ENCODE data around the gene KLRC2.
"Not testable (repeated sequence)": the region's sequence is repeated elsewhere in the genome, so short reads cannot be mapped to it uniquely, and the experiment has no call there.

Gene KLRC2

DNA sequence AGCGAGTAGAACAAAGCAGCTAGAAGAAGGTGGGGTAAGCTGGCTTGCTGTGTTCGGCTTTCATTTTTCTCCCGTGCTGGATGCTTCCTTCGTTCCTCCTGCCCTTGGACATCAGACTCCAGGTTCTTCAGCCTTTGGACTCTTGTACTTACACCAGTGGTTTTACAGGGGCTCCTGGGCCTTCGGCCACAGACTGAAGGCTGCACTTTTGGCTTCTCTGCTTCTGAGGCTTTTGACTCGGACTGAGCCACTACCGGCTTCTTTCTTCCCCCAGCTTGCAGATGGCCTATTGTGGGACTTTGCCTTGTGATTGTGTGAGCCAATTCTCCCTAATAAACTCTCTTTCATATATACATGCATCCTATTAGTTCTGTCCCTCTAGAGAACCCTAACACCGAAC is 9.9 kb downstream of the KLRC2 start:
- H3K4me3 Mint-ChIP-seq, H3K36me3 Mint-ChIP-seq: not testable (repeated sequence)

DNA sequence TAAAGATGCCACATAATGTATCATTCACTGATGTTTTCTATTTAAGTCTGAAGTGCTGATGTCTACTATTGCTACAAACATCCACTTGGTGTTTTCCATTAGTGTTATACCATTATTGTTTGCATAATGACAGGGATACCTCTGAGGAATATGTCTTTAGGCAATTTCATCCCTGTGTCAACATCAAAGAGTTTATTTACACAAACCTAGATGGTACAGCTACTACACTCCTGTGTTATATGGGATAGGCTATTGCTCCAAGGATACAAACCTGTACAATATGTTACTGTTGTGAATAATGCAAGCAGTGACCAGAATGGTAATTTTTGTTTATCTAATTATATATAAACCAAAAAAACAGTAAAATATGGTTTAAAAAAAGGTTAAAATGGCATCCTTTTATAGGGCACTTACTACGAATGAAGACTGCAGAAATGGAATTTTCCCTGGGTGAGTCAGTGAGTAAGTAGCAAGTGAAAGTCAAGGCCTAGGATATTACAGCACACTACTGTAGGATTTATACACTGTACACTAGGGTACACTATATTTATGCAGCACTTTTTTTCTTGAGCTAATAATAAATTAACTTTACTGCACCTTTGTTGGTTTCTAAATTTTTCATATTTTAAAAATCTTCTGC is 11.4 kb downstream of the KLRC2 start:
- not testable (repeated sequence) for H3K4me3 Mint-ChIP-seq; H3K4me1 Mint-ChIP-seq; H3K36me3 Mint-ChIP-seq; ATAC-seq; H3K27ac Mint-ChIP-seq; H3K9me3 Mint-ChIP-seq; DNase-seq (ENCODE audit: low spot score in 2 of 2)

More for the DNA sequence above, 9.9 kb downstream of the KLRC2 start:
- not testable (repeated sequence) for ATAC-seq; DNase-seq (ENCODE audit: low spot score in 2 of 2); H3K9me3 Mint-ChIP-seq; H3K4me1 Mint-ChIP-seq
- peak overlapping the region; percentile 10 for H3K27ac Mint-ChIP-seq

DNA sequence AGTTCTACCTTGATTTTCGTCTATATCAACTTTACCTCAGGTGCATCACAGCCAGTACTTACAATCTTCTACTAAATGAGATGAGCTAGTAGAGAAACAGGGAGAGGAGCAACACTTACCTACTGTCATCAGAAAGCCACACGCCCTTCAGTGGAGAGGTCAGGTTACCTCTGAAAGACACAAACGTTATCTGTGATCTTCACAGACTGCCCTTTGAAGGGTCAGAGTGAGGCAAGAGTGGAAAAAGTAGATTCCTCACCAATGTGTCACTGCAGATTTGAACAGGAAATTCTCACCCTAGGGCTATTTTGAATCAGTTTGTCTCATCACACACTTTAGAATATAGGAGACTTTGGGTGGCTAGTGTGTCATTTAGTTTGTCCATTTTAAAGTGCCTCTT is 13.7 kb downstream of the KLRC2 start:
- H3K4me1 Mint-ChIP-seq; H3K4me3 Mint-ChIP-seq; H3K9me3 Mint-ChIP-seq; H3K27ac Mint-ChIP-seq; DNase-seq (ENCODE audit: low spot score in 2 of 2): not testable (repeated sequence)
- peaks cover 15% of the 10 kb centered on the region for H3K36me3 Mint-ChIP-seq
- ATAC-seq, result peak; percentile 99

DNA sequence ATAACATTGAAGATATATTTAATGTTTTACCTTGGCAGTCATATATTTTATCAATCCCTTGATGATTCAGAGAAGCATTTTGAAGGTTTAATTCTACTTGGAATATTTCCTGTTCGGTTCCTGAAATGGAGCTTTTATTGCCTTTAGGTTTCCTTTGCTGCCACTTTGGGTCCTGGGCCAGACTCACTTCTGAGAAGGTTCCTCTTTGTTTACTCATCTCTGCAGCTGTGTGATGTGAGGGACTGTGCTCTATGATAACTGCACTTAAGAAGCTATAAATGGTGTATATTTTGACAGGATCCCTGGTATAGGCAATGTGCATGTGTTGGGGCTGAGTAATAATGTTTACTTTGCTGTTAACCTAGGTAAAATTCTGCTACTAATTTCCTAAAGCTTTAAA is 15.5 kb downstream of the KLRC2 start, which contains the start of gene KLRC3:
Gene KLRC3 (minus strand): TSS at position 262 of the 400 bp plus-strand sequence. CDS start 45 bp downstream, at position 217.
- not testable (repeated sequence) for H3K27ac Mint-ChIP-seq; ATAC-seq; DNase-seq (ENCODE audit: low spot score in 2 of 2); H3K4me1 Mint-ChIP-seq; H3K9me3 Mint-ChIP-seq
- H3K36me3 Mint-ChIP-seq, result peaks cover 31% of the 10 kb centered on the region
- H3K4me3 Mint-ChIP-seq, result peak within 1 kb of the TSS; percentile 26

DNA sequence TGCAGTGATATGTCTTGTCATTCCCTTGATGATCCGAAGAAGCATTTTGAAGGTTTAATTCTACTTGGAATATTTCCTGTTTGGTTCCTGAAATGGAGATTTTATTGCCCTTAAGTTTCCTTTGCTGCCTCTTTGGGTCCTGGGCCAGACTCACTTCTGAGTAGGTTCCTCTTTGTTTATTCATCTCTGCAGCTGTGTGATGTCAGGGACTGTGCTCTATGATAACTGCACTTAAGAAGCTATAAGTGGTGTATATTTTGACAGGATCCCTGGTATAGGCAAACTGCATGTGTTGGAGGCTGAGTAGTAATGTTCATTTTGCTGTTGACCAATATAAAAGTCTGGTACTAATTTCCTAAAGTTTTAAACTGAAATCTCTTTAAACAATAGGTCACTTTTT is 26.4 kb downstream of the KLRC2 start, which contains the start of gene KLRC4:
Gene KLRC4 (minus strand): TSS at position 366 of the 400 bp plus-strand sequence. CDS start 182 bp downstream, at position 184.
- H3K9me3 Mint-ChIP-seq, result no peaks in the 10 kb centered on the region
- H3K36me3 Mint-ChIP-seq, result peaks cover 85% of the 10 kb centered on the region
- H3K27ac Mint-ChIP-seq, result peak within 1 kb of the TSS; percentile 85
- H3K4me3 Mint-ChIP-seq, result peak within 1 kb of the TSS; percentile 56
- ATAC-seq (peak; percentile 83), DNase-seq (ENCODE audit: low spot score in 2 of 2) (no peak)
- H3K4me1 Mint-ChIP-seq, result no peaks in the 10 kb centered on the region

DNA sequence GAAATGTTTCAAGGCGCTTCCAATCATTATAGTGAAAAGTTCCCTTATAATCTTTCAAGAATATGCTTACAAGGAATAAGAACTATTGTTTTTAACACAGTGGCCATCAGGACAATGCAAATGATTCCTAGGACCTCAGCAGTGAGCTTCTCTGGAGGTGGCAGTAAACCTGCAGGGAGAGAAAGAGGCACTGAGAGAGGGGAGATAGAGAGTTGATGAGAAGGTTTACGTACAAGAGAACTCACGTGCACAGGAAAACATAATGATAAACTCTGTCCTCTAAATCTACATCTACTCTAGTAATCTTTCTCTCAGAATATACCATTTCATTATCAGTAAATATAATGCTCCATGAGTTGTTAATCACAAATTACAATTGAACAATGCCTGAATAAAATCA is 27.0 kb downstream of the KLRC2 start:
- H3K4me3 Mint-ChIP-seq, result peak overlapping the region; percentile 56
- H3K9me3 Mint-ChIP-seq, result no peaks in the 10 kb centered on the region
- H3K27ac Mint-ChIP-seq, result peak overlapping the region; percentile 85
- no peak for DNase-seq (ENCODE audit: low spot score in 2 of 2)
- H3K36me3 Mint-ChIP-seq, result peaks cover 84% of the 10 kb centered on the region
- ATAC-seq, result no peak
- no peaks in the 10 kb centered on the region for H3K4me1 Mint-ChIP-seq

DNA sequence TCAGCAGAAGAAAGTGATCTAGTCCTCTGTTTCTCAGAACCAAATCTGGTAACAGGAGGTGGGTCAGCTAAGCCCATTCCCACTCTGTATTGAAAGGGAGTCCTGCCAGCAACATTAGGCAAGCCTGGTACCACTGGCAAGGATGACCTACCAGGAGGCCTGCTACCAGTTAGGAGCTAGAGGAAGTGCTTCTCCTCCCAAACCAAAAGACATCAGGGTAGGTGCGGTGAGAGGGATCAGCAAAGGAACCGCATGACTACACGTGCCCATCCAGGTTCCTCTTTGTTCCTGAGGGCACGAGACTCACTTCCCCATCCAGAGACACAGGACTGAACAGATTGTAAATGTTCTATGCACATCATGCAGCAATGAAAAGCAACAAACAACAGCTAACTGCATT is 29.1 kb downstream of the KLRC2 start:
- Mint-ChIP-seq H3K9me3 (no peaks in the 10 kb centered on the region), H3K27ac (peak overlapping the region; percentile 76), H3K4me3 (peak overlapping the region; percentile 55), H3K36me3 (peaks cover 83% of the 10 kb centered on the region), H3K4me1 (peaks cover 9% of the 10 kb centered on the region)
- no peak for DNase-seq (ENCODE audit: low spot score in 2 of 2)
- ATAC-seq, result no peak

DNA sequence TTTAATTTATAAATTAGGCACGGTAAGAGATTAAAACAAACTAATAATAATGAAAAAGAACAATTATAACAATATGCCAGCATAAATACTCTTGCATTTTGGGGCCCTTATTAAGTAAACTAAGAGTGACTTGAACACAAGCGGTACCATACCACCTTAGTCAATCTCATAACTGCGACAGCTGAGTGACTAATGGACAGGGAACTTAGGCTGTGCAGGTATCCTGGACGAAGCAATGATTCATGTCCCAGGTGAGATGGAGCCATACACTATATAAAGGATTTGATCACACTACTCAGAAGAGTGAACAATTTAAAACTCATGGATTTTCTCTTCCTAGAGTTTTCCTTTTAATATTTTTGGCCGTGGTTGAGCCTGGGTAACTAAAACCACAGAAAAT is 30.5 kb downstream of the KLRC2 start:
- H3K36me3 Mint-ChIP-seq, result peaks cover 87% of the 10 kb centered on the region
- H3K4me3 Mint-ChIP-seq, result peak overlapping the region; percentile 26
- H3K9me3 Mint-ChIP-seq, result no peaks in the 10 kb centered on the region
- peaks cover 18% of the 10 kb centered on the region for H3K4me1 Mint-ChIP-seq
- no peak overlapping the region for H3K27ac Mint-ChIP-seq
- DNase-seq (ENCODE audit: low spot score in 2 of 2), result no peak
- ATAC-seq, result peak; percentile 70

DNA sequence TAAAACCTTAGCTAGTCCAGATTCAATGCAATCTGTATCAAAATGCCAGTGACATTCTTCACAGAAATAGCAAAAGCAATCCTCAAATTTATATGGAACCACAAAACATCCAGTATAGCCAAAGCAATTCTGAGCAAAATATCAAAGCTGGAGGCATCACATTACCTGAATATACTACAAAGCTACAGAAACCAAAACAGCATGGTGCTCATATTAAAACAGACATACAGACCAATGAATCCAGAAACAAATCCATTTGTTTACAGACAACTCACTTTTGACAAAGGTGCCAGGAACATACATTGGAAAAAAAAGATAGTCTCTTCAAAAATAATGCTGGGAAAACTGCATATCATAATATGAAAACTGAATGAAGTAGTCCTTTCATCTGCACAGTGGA is 31.0 kb downstream of the KLRC2 start:
- H3K27ac Mint-ChIP-seq, result no peak overlapping the region
- H3K4me1 Mint-ChIP-seq, result peaks cover 21% of the 10 kb centered on the region
- no peak for DNase-seq (ENCODE audit: low spot score in 2 of 2)
- H3K36me3 Mint-ChIP-seq, result peaks cover 90% of the 10 kb centered on the region
- ATAC-seq, result no peak
- H3K9me3 Mint-ChIP-seq, result no peaks in the 10 kb centered on the region
- H3K4me3 Mint-ChIP-seq, result peak overlapping the region; percentile 26

DNA sequence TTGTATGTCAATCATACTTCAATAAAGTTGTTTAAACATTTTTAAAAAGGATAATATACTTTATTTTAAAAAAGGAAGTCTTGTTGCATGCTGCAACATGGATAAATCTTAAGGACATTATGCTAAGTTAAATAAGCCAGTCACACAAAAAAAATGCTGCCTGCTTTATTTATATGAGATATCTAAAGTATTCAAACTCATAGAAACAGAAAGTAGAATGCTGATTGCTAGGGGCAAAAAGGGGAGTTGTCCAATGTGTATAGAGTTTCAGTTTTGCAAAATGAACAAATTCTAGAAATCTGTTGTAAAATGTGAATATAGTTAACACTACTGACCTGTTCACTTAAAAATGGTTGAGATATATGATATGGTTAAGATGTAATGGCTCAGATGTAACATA is 35.0 kb downstream of the KLRC2 start:
- H3K4me3 Mint-ChIP-seq, result peak overlapping the region; percentile 54
- peaks cover 35% of the 10 kb centered on the region for H3K4me1 Mint-ChIP-seq
- H3K9me3 Mint-ChIP-seq, result no peaks in the 10 kb centered on the region
- ATAC-seq (no peak), DNase-seq (ENCODE audit: low spot score in 2 of 2) (no peak)
- H3K36me3 Mint-ChIP-seq, result peaks cover 78% of the 10 kb centered on the region
- peak overlapping the region; percentile 79 for H3K27ac Mint-ChIP-seq

DNA sequence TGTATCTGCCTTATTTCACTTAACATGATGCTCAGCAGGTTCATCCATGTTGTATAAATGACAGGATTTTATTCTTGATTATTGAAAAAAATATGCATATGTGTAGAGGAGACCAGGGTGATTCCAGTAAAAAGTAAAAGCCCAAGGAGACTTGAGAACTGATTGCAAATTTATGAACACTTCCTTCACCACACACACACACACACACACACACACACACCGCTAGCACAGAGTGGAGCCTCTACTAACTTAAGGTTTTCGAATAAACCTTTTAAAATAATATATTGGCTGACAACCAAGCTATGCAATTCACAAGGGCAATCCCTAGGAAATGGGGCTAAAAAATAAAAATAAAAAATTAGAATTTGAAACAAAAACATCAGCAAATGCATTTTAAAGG is 37.6 kb downstream of the KLRC2 start:
- Mint-ChIP-seq H3K9me3 (no peaks in the 10 kb centered on the region), H3K4me1 (peaks cover 60% of the 10 kb centered on the region), H3K36me3 (peaks cover 69% of the 10 kb centered on the region), H3K27ac (peak overlapping the region; percentile 8), H3K4me3 (peak overlapping the region; percentile 71)
- ATAC-seq (no peak), DNase-seq (ENCODE audit: low spot score in 2 of 2) (no peak)

DNA sequence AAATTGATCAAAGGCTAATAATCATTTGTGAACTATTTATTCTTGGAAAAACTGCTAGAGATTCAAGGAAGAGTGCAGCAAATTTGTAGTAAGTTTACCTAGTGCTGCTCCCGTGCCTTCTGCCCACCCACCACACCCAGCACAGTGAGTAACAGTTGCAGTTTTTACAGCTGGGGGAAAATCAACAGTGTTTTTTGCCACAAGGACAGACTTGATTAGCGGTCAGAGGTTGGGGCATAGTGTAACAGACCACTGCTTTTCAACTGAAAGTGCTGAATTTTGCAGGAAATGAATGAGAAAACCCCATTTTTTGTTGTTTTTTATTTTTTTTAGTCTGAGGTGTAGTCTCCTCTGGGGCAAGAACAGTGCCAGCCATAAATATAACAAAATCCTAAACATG is 38.5 kb downstream of the KLRC2 start:
- Mint-ChIP-seq H3K4me1 (peaks cover 57% of the 10 kb centered on the region), H3K4me3 (peak overlapping the region; percentile 71), H3K27ac (peak overlapping the region; percentile 96), H3K36me3 (peaks cover 70% of the 10 kb centered on the region), H3K9me3 (no peaks in the 10 kb centered on the region)
- DNase-seq (ENCODE audit: low spot score in 2 of 2) (no peak), ATAC-seq (peak; percentile 76)

DNA sequence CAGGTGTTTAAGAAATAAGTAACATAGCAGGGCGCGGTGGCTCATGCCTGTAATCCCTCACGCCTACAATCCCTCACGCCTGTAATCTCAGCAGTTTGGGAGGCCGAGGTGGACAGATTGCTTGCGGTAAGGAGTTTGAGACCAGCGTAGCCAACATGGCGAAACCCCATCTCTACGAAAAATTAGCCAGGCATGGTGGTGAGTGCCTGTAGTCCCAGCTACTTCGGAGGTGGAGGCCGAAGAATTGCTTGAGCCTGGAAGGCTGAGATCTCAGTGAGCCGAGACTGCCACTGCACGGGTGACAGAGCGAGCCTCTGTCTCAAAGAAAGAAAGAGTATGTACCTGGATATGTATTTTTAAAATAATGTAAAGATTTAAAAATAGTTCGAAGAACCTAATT is 39.6 kb downstream of the KLRC2 start:
- H3K4me3 Mint-ChIP-seq, result peak overlapping the region; percentile 71
- H3K36me3 Mint-ChIP-seq, result peaks cover 70% of the 10 kb centered on the region
- H3K4me1 Mint-ChIP-seq, result peaks cover 50% of the 10 kb centered on the region
- H3K27ac Mint-ChIP-seq, result peak overlapping the region; percentile 96
- H3K9me3 Mint-ChIP-seq; ATAC-seq; DNase-seq (ENCODE audit: low spot score in 2 of 2): not testable (repeated sequence)

DNA sequence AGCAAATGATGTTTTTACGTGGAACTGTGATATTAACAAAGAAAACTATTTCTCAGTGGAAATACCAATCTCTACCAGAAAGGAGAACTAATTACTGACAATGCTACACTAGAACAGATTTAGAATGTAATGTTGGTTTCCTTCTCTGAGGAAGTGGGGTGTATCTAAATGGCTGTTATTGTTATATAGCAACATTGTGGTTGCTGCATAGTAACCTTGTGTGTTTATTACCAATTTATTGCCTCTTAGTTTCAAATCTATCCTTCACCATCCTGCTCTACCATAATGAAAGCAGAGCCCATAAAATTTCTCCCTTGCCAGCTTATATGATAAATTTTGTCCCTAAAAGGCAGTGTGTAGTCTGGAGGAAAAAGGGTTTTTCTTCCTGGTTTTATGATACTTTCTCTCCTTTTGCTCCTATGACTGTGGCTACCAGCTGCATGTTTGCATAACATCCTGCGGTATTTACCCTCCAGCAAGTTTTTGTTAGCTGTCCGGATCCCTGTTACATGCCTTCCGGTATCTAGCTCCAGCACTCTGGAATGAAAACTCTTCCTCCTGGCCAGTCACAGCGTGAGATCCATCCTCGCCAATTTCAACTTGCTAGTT is 40.3 kb downstream of the KLRC2 start:
- H3K27ac Mint-ChIP-seq, result peak overlapping the region; percentile 96
- no peaks in the 10 kb centered on the region for H3K9me3 Mint-ChIP-seq
- H3K4me3 Mint-ChIP-seq, result peak overlapping the region; percentile 71
- H3K4me1 Mint-ChIP-seq, result peaks cover 45% of the 10 kb centered on the region
- peaks cover 66% of the 10 kb centered on the region for H3K36me3 Mint-ChIP-seq
- ATAC-seq (peak; percentile 79), DNase-seq (ENCODE audit: low spot score in 2 of 2) (no peak)

DNA sequence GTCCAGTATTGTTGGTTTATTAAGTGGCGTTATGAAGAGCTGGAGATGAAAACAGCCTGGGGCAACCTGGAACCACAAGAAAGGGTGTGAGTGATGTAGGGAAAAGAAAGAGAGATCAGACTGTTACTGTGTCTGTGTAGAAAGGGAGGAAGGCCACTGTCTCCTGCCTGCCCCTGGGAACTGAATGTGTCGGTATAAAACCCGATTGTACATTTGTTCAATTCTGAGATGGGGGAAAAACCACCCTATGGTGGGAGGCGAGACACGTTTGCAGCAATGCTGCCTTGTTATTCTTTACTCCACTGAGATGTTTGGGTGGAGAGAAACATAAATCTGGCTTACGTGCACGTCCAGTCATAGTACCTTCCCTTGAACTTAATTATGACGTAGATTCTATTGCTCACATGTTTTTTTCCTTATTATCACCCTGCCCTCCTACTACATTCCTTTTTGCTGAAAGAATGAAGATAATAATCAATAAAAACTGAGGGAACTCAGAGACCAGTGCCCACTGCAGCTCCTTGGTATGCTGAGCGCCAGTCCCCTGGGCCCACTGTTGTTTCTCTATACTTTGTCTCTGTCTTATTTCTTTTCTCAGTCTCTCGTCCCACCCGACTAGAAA is 41.2 kb downstream of the KLRC2 start:
- not testable (repeated sequence) for H3K9me3 Mint-ChIP-seq
- H3K4me1 Mint-ChIP-seq, result peaks cover 48% of the 10 kb centered on the region
- peak overlapping the region; percentile 71 for H3K4me3 Mint-ChIP-seq
- peak; percentile 72 for ATAC-seq
- H3K36me3 Mint-ChIP-seq, result peaks cover 68% of the 10 kb centered on the region
- peak overlapping the region; percentile 96 for H3K27ac Mint-ChIP-seq
- DNase-seq (ENCODE audit: low spot score in 2 of 2), result peak in 1 of 2 donors; percentile 79

DNA sequence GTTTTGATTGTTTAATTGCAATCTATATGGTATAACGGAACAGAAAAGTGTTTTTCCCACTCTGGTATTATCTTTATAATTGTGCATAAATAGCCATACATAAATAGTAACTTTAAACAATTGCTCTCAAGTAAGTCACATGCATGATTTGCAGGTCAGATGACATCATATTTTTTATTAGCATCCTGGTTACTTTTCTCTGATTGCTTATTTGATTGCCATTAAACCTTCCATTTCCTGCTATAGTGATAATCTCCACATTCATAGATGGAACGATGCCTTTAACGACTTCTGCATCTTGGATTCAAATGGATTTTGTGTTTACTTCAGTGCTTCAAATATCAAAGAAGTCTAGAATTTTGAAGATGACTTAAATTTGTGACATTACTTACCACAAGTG is 42.5 kb downstream of the KLRC2 start:
- Mint-ChIP-seq H3K4me3 (peak overlapping the region; percentile 71), H3K27ac (peak overlapping the region; percentile 96), H3K9me3 (no peaks in the 10 kb centered on the region), H3K4me1 (peaks cover 42% of the 10 kb centered on the region), H3K36me3 (peaks cover 70% of the 10 kb centered on the region)
- ATAC-seq (no peak), DNase-seq (ENCODE audit: low spot score in 2 of 2) (no peak)

Data from stimulated activated effector memory CD8-positive, alpha-beta T cell treated with anti-CD3 and anti-CD28 coated beads, Interleukin-12 subunit alpha, Interleukin-12 subunit beta, amount 100 ng/mL, for 72 hours (primary cell).